OCI-LY1 (cell line): Measurements from ENCODE around the gene ORC3.

Experiments
- CTCF ChIP-seq: fragments of 200-600 bp; sonication (generic), shearing (Covaris generic); IDR thresholded peaks from 2 replicates; pipeline ENCODE4 v1.5.1; 2017; ENCODE audit warnings: mild to moderate bottlenecking, antibody characterized with exemption, low read length, moderate library complexity, mixed read lengths
- EZH2 ChIP-seq: fragments of 200-600 bp; sonication (generic), shearing (Covaris generic); IDR thresholded peaks from 2 replicates; pipeline ENCODE4 v1.8.0; 2017; ENCODE audit warnings: borderline replicate concordance, mixed run types, mild to moderate bottlenecking, antibody characterized with exemption, low read length, moderate library complexity, mixed read lengths

- TF ChIP-seq CTCF (no peak), EZH2 (no peak)
Observed at GRCh38 chr6:87588756-87589407, 1.1 kb upstream of the ORC3 start.
